ENCODE results near the gene CFAP53. TPM values are rescaled to one million over a fixed set of nuclear protein-coding genes. Genes with fewer than 3 reads are reported as not detected.

The CFAP53 gene
- total and polyA plus RNA-seq, 2 of the 4 experiments (the other 2 are of a cell fraction), result under 0.01 to 0.12 TPM

- TF ChIP-seq, protein P1, sequence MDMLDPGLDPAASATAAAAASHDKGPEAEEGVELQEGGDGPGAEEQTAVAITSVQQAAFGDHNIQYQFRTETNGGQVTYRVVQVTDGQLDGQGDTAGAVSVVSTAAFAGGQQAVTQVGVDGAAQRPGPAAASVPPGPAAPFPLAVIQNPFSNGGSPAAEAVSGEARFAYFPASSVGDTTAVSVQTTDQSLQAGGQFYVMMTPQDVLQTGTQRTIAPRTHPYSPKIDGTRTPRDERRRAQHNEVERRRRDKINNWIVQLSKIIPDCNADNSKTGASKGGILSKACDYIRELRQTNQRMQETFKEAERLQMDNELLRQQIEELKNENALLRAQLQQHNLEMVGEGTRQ (IDR thresholded peaks at IDR 0.05; ENCODE audit: low read depth, low read length), result no peak
Measured at GRCh38 chr18:50190926-50191325, 75.4 kb downstream of the CFAP53 start (continued).

- POLR2A ChIA-PET (ENCODE audit: unreplicated experiment), result no interaction called here
- Histone ChIP-seq H4K5ac (ENCODE audit: low read depth, low read length) (no peak overlapping the region), H3K4me2 (ENCODE audit: low read depth, low read length) (no peak overlapping the region), H3K56ac (ENCODE audit: extremely low read depth, insufficient read depth, low read length) (no peak overlapping the region), H4K91ac (ENCODE audit: insufficient read depth, low read depth, low read length) (no peak overlapping the region), H2BK5ac (ENCODE audit: low read depth, low read length, poor library complexity, severe bottlenecking) (no peak overlapping the region), H3K14ac (replicated peaks; ENCODE audit: low read depth, low read length) (no peak overlapping the region), H3K9ac (ENCODE audit: low read depth, low read length) (no peak overlapping the region), H4K8ac (ENCODE audit: low read depth in 2 of 2, low read length in 2 of 2) (no peak overlapping the region), H3K23ac (ENCODE audit: low read depth, low read length) (no peak overlapping the region), H3K9me1 (ENCODE audit: insufficient read depth, low read length) (no peaks in the 10 kb centered on the region), H3K27me3 (ENCODE audit: control insufficient read depth, insufficient read depth, low read length) (peaks cover 27% of the 10 kb centered on the region), H2AK9ac (replicated peaks; ENCODE audit: low read depth, low read length, poor library complexity) (no peak overlapping the region), H3K4me3 (ENCODE audit: insufficient read depth, low read depth, low read length) (no peak overlapping the region), H2AFZ (replicated peaks; ENCODE audit: low read length, poor library complexity) (no peak overlapping the region), H2BK120ac (ENCODE audit: low read depth, low read length) (no peak overlapping the region), H3K36me3 (ENCODE audit: control insufficient read depth, insufficient read depth, low read length) (no peaks in the 10 kb centered on the region), H3K27ac (ENCODE audit: insufficient read depth, low read length) (no peak overlapping the region), H3K9me3 (ENCODE audit: control insufficient read depth, insufficient read depth, low read length) (no peaks in the 10 kb centered on the region; the same call in 1 of the 2 replicates), H3K4ac (ENCODE audit: low read depth, low read length) (no peak overlapping the region), H3K4me1 (ENCODE audit: control insufficient read depth, insufficient read depth, low read length) (no peaks in the 10 kb centered on the region), H4K20me1 (ENCODE audit: insufficient read depth, low read length) (no peaks in the 10 kb centered on the region), H2BK15ac (ENCODE audit: low read depth, low read length) (no peak overlapping the region), H2AK5ac (ENCODE audit: low read depth, low read length) (no peak overlapping the region), H2BK20ac (ENCODE audit: low read depth, low read length) (no peak overlapping the region), H3K18ac (ENCODE audit: low read depth, low read length) (no peak overlapping the region), H3K79me1 (ENCODE audit: low read depth in 1 of 2, low read length in 2 of 2) (no peaks in the 10 kb centered on the region)
- CTCF ChIA-PET, result no interaction called here
- BruUV-seq (replicated peaks), result no TSS peak
- intact Hi-C loops (cut with micrococcal nuclease) (no loop called here), in situ Hi-C loops (cut with MboI; ENCODE audit: low sequenced_read_pairs) (loop anchor here (25.0 kb wide), 1 partner anchor 678 kb away; no protein-coding TSS in a partner anchor), dilution Hi-C loops (cut with HindIII; ENCODE audit: low sequenced_read_pairs, unreplicated experiment) (no loop called here)
- TF ChIP-seq MAFK (IDR thresholded peaks at IDR 0.05; ENCODE audit: low read depth, low read length), result no peak
- WGBS, 2 experiments (ENCODE audit: extremely low coverage in 2 of 2, insufficient read length in 1 of 2), result no CpG with 5 or more reads among the region's 1 CpG
- DNase-seq, result no peak
- no peak for ATAC-seq (ENCODE audit: low read depth)
Measured at GRCh38 chr18:50190236-50190635, 76.1 kb downstream of the CFAP53 start.
